GM18502 (cell line): ENCODE measurements around the gene DNAH17.
A peak's percentile ranks its signal among the peaks of the same experiment; 100 is the strongest.

Experiments
- ATAC-seq: cut with Tn5 transposase; IDR thresholded peaks from one replicate; pipeline ENCODE4 v1.9.1; 2021; ENCODE audit warnings: mild to moderate bottlenecking; ENCODE audit not compliant: unreplicated experiment, poor library complexity

Gene DNAH17

GRCh38 chr17:78401891-78402290 is 175.3 kb downstream of the DNAH17 start:
- no peak for ATAC-seq

GRCh38 chr17:78401246-78401645 is 175.9 kb downstream of the DNAH17 start:
- ATAC-seq: no peak

- no peak for ATAC-seq
Measured at GRCh38 chr17:78400581-78401240, 176.5 kb downstream of the DNAH17 start.

DNA sequence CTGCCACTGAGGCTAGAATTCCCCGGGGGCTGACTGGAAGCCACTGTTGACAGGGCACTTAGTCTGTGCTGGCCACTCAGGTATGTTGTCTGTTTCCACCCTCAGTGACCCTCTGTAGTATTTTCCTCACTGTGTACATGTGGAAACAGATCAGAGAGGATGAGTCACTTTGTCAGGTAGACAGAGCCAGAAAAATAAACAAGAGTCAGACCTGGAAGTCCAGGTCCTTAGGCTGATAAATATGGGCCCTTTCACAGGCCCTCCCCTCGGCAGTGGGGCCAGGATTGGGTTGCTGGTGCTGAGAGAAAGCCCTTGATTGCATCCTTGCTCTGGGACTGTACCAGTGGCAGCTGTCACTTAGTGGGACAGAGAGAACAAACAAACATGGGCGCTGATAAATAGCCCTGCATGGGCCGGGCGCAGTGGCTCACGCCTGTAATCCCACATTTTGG is 177.5 kb downstream of the DNAH17 start:
- no peak for ATAC-seq

- no peak for ATAC-seq
Measured at GRCh38 chr17:78399028-78399692, 178.0 kb downstream of the DNAH17 start.

- no peak for ATAC-seq
Measured at GRCh38 chr17:78398390-78398789, 178.8 kb downstream of the DNAH17 start.

- no peak for ATAC-seq
Measured at GRCh38 chr17:78397681-78398101, 179.5 kb downstream of the DNAH17 start.

DNA sequence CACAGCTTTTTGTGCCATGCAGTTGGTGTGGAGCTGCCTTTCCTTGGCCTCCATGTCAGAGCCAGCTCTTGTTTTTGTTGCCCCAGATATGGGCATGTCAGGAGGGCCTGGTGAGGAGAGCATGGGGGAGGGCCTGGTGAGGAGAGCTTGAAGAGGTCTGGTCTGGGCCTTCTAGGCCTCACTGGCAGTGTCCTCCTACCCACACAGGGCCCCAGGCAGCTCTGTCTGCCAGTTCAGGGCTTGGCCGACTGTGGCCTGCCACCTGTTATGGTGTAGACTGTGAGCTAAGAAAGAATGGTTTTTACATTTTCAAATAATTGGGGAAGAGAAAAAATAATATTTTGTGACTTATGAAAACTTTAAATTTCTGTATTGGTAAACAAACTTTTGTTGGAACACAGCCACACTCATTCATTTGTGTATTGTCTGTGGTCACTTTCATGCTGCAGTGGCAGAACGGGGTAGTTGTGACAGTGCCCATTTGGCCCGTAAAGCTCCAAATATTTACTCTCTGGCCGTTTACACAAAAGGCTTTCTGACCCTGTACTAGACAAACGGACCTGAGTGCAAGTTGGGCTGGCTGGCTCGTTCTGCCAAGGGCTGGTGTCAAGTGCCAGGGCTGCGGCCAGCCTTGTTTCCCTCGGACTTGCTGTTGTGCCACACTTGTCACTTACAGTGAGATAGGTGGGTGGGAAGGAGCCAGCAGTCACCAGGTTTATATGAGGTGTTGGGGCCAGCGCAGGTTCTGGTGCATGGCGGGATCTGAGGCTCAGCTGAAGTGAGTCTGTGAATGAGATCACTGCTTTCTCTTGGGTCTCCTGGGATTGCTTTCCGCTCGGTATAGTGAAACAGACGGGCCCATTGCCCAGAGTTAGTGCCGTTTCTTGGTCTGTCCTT is 180.5 kb downstream of the DNAH17 start:
- no peak for ATAC-seq

GRCh38 chr17:78395155-78395554 is 182.0 kb downstream of the DNAH17 start:
- no peak for ATAC-seq

DNA sequence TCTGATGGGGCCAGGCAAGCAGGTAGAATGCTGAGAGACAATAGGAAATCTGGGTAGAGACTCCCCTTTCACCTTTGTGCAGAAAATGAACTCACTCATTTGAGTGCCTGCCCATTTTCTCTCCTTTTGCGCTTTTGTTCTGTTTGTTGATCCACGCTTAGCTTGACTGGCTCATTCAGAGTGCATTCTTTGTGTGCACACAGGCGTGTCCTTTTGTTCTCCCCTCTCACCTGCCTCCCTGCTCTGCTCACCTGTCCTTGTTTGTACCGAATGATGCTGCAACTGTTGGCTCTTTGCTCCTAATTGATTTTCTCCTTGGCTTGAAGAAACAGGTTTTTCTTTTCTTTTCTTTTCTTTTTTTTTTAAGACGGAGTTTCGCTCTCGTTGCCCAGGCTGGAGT is 183.0 kb downstream of the DNAH17 start:
- no peak for ATAC-seq

- ATAC-seq: no peak
Measured at GRCh38 chr17:78393575-78393974, 183.6 kb downstream of the DNAH17 start.

DNA sequence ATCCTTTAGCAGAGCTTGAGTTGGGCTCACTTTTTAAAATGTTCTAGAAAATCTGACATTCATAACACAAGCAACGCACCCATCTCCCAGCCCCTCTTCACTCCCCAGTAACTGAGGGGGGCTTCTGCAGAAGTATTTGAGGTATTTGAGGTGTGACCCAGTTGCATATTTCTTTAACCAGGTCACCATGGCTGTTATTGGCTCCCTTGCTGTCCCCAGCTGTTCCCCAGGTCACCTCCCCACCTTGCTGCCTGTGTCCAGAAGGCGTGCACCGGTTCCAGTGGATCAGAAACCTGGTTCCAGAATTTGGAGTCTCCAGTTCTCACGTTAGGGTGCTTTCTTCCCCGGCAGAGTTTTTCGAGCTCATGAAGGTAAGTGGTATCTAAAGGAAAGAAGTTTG is 184.9 kb downstream of the DNAH17 start:
- no peak for ATAC-seq

GRCh38 chr17:78391843-78392242 is 185.4 kb downstream of the DNAH17 start:
- no peak for ATAC-seq

DNA sequence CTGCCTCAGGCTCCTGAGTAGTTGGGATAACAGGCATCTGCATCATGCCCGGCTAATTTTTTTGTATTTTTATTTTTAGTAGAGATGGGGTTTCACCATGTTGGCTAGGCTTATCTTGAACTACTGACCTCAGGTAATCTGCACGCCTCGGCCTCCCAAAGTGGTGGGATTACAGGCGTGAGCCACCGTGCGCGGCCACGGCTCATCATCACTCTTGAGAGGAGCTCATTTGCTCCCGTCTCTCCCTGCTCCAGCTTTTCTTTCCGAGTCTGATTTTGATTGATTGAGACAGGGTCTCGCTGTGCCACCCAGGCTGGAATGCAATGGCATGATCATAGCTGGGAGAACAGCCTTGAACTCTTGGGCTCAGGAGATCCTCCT is 186.2 kb downstream of the DNAH17 start:
- no peak for ATAC-seq

DNA sequence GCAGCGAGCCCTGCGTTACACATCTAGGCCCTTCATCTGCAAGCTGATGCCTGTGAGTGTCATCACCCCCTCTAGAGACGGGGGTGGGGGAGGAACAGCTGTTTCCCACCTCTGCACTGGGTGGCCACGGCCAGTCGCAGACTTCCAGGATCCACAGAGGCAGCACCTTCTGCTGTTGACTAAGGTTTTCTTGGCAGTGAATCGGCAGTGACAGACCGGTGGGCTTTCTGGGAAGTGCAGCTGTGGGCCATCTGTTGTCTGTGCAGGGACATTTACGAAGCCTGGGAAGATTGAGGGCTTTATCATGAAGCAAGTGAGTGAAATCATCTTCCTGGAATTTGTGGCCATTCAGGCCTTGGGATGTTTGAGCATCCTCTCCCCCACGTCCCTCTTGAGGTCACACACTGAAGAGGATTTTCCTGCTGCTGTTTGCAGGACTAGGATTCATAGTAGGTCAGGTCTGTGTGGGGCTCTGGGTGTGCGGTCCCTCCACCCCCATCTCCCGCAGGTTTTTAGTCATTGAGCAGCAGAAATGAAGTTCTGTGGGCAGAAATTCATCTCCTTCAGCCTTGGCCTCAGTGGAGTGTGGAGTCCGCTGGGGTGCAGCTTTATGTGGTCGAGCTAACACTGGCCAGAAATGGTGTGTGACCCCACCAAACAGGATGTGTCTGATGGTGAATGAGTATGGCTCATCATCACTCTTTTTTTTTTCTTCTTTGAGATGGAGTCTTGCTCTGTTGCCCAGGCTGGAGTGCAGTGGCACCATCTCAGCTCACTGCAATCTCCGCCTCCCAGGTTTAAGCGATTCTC is 186.8 kb downstream of the DNAH17 start:
- no peak for ATAC-seq

DNA sequence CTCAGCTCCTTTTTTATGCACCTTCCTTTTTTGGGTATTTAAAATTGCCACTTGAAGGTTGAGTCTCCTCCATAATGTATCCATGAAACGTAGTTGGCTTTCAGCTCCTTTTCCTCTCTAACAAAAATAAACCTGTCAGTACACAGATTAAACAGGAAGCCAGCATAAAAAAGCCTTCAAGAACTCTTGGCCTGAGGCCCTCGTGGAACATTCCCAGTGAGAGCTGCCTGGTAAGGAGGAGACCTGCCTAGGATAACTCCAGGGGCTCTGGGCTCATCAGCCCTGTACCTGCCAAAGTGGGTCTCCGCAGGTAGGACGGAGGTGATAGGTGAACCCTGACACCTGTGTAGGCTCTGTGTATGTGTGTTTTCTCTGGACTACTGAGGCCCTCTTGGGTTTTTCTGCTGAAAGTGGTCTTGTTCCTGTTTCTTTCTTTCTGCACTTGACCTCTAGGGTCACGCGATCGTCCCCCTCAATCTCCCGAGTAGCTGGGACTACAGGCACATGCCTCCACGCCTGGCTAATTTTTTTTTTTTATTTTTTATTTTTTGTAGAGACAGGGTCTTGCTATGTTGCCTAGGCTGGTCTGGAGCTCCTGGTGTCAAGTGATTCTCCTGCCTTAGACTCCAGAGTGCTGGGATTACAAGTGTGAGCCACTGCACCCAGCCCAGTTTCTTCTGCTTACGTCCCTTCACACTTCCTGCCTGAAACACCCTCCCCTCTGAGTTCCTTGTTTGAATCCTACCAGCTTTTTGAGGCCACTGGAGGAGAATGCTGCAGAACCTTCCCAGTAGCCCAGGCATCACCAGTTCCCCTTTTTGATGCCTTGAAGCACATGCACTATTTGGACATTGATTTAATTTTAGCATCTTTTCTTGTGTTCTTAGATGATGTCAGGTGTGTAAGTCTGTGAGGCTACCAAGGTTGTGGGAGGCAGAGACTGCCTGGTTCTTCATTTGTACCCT is 188.9 kb downstream of the DNAH17 start:
- ATAC-seq: no peak

DNA sequence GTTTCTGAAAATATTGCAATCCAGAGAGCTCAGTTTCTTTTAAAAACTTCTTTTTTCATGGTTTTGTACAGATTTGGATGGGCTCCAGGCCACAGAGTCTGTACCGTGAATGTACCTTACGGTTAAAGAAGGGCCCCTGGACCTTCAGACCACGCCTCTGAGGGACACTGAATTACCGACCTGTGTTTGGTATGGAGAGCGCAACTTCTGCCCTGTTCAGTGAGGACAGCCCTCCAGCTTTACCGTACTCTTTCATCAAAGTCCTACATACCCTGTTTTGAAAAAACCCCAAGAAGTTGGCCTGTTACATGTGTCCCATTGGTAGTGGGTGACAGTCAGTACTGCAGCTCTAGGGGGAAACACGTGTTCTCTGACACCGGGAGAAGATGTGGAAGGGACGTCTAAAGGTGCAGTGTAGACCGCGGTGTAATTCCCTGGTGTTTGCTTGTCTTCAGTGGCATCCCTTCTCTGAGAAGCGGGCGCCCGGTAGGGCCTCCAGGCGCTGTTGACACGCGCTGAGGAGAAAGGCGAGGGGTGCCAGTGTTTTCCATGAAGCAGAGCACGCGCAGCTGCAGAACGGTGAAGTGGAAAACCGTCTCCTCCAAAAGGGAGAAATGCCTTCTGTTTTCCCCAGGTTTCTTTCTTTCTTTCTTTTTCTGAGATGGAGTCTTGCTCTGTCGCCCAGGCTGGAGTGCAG is 192.6 kb downstream of the DNAH17 start:
- peak; percentile 24 for ATAC-seq

DNA sequence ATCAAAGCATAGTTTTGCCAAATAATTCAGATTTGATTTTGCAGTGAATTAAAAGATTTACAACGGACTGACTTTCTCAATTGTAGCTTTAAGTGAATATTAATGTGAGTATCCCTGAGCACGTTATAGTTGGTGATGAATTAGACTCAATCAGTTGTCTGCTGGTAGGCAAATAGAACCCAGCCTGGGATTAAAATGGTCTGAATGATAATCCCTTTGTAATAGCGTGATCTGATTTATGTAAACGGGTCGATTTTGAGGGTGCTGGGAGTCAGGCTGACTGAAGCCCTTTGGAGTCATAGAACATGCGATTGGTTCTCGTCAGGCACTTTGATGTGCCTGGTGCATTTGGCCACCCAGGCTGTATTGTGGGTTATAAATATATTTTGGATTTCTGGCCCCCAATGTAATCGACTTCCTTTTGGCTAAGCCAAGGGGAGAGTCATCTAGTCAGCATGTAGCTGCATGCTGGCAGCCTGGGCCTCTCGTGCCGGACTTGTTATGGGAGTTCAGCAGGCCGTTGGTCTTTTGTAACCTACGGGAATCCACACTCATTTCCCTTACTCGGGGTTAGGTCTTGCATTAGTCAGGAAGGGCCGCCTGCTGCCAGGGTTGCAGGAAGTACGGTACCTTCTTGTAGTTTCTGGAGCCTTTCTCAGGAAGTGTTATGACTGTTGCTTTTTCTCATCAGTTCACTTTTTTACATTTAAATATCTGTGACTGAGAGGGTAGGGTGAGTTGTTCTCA is 193.3 kb downstream of the DNAH17 start:
- ATAC-seq: peak; percentile 41
